ENCODE results near the gene PTGER4.
A peak's percentile ranks its signal among the peaks of the same experiment; 100 is the strongest.
"Not testable (repeated sequence)": the region's sequence is repeated elsewhere in the genome, so short reads cannot be mapped to it uniquely, and the experiment has no call there.

The PTGER4 gene

DNA sequence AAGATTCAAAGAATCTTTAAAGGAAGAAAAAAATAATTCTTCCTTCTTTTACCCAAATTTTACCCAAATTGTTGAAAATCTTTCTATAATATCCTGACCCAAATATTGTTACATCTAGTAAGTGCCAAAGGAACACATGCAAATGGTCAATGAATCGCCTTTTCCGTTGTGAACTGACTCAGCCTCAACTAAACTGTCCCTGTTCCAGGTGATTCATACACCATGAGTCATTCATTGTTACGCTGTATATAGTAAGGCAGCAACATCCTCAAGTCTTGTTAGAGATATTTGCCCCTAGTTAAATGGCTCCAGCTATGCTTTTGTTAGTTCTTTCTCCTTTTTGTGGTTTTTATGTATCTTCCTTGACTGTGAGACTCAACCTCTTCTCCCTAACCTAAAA lies 9.7 kb downstream of the PTGER4 start:
- FAIRE-seq (peak; percentile 99), DNase-seq (ENCODE audit: low spot score) (peak; percentile 96)

DNA sequence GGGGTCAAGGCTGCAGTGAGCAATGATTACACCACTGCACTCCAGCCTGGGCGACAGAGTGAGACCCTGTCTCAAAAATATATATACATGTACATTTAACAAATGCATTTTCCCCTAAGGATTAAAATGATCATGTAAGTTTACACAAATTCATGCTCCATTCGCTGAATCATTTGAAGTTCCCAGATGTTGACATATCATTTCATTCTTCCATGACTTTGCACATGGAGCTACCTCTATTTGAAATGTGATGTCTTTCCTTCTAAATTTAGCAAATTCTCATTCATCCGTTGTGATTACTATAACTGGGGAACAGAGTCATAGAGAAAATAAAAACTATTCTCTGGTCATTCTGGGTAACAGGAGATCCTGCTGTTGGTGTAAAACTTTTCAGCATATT lies 10.6 kb downstream of the PTGER4 start:
- FAIRE-seq (no peak), DNase-seq (ENCODE audit: low spot score) (no peak)

DNA sequence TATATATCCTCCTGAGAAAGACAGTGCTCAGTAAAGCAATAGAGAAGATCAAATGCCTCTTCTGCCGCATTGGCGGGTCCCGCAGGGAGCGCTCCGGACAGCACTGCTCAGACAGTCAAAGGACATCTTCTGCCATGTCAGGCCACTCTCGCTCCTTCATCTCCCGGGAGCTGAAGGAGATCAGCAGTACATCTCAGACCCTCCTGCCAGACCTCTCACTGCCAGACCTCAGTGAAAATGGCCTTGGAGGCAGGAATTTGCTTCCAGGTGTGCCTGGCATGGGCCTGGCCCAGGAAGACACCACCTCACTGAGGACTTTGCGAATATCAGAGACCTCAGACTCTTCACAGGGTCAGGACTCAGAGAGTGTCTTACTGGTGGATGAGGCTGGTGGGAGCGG lies 12.2 kb downstream of the PTGER4 start:
- FAIRE-seq (no peak), DNase-seq (ENCODE audit: low spot score) (no peak)

DNA sequence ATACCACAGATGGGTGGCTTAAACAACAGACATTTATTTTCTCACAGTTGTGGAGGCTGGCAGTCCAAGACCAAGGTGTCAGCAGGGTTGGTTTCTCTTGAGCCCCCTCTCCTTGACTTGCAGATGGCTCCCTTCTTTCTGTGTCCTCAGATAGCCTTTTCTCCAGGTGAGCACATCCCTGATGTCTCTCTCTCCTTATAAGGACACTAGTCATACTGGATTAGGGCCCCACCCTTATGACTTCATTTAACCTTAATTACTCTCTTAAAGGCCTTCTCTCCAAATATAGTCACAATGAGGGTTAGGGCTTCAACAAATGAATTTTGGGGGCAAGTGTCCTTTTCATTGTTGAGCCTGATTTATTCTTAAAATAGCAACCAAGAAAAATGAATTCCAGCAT lies 14.7 kb downstream of the PTGER4 start:
- DNase-seq (ENCODE audit: low spot score) (no peak), FAIRE-seq (no peak)

DNA sequence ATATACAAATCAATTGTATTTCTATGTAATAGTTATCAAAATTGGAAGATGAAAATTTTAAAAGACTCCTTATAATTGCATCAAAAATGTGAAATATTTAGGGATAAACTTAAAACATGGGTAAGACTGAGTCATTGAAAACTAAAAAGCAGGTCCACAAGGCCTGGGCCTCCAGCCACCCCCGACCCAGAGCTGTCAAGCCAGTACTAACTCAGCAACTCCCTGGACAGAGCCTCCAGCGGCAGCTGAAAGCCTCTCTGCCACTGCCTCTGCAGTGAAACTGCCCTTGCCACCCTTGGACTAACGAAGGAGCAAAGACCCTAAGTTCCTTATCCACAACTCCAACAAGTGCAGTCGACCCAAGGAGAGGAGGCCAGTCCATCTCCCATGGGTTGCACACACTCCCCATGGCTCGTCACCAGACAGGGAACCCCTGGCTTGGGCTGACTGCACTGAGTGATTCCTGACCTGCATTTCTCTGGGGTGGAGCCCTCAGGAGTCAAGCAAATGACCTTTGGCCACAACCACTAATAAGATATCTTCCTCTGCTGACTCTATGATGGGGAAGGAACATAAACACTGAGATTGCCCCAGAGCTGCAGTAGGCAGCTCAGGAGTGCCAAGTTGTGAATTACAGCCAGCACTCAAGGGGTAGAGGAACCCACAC lies 20.5 kb downstream of the PTGER4 start:
- DNase-seq (ENCODE audit: low spot score): no peak
- FAIRE-seq: no peak

DNA sequence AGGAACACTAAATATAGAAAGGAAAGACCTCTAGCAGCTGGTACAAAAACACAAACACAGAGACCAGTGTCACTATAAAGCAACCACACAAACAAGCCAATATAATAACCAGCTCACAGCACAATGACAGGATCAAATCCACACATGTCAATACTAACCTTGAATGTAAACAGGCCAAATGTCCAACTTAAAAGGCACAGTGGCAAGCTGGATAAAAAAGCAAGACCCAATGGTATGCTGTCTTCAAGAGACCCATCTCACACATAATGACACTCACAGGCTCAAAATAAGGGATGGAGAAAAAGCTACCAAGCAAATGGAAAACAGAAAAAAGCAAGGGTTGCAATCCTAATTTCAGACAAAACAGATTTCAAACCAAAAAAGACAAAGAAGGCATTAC lies 22.3 kb downstream of the PTGER4 start:
- DNase-seq (ENCODE audit: low spot score); FAIRE-seq: not testable (repeated sequence)

DNA sequence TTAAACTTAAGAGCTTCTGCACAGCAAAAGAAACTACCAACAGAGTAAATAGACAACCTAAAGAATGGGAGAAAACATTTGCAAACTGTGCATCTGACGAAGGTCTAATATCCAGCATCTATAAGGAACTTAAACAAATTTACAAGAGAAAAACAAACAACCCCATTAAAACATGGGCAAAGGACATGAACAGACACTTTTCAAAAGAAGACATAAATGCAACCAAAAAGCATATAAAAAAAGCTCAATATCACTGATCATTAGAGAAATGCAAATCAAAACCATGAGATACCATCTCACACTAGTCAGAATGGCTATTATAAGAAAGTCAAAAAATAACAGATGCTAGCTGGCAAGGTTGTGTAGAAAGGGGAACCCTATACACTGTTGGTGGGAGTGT lies 25.8 kb downstream of the PTGER4 start:
- FAIRE-seq; DNase-seq (ENCODE audit: low spot score): not testable (repeated sequence)

DNA sequence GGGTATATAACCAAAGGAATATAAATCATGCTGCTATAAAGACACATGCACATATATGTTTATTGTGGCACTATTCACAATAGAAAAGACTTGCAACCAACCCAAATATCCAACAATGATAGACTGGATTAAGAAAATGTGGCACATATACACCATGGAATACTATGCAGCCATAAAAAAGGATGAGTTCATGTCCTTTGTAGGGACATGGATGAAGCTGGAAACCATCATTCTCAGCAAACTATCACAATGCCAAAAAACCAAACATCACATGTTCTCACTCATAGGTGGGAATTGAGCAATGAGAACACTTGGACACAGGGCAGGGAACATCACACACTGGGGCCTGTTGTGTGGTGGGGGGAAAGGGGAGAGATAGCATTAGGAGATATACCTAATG lies 30.9 kb downstream of the PTGER4 start:
- not testable (repeated sequence) for FAIRE-seq

DNA sequence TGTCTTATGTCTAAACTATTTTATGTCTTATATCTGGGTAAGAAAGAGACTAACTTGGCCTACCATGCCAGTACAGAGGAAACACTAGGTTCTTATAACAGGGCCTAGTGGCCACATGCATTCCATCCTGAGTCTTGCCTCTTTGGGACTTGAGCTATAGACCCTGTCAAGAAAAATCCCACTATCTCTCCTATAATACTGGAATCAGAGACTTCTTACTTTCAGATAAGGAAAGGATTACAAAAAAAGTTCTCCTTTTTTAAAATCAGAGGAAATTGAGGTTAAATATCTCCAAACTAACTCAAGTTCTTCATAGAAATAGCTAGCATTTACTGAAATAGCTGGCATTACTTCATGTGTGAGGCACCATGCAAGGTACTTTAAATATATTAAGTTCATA lies 34.3 kb downstream of the PTGER4 start:
- no peak for DNase-seq (ENCODE audit: low spot score)
- no peak for FAIRE-seq

More for the DNA sequence above, 30.9 kb downstream of the PTGER4 start:
- not testable (repeated sequence) for DNase-seq (ENCODE audit: low spot score)

DNA sequence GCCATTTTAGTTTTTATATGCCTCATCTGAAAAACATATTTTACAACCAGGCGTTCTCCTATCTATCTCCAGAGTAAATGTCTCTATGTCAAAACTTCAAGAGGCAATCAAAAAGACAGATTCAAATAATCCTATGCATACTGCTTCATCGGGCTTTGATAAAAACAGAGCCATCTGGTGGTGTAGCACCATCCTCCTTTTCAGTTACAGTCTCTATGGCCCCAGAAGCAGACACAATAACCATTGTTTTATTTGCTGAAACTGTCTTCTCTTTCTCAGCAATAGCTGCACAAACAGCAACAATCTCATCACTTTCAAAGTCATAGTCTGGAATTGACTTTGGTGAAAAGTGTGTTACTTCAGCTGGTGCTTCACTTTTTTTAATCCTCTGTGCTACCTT lies 36.3 kb downstream of the PTGER4 start:
- DNase-seq (ENCODE audit: low spot score) (no peak), FAIRE-seq (no peak)

DNA sequence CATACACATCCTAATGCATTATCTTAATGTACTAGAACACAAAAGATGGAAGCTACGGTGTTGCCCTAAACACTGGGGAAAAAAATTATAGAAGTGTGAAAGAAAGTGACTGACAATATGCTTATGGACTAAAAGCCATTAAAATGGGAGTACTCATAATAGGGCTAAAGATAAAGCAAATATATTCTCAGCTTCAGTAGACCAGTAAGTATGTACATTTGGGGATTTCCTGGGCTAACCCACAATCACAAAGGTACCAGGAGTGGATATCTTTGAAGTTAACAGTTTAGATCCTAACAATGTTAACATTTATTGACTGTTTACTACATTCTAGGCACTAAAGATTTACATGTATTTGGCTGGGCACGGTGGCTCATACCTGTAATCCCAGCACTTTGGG lies 36.9 kb downstream of the PTGER4 start:
- FAIRE-seq (no peak), DNase-seq (ENCODE audit: low spot score) (no peak)

DNA sequence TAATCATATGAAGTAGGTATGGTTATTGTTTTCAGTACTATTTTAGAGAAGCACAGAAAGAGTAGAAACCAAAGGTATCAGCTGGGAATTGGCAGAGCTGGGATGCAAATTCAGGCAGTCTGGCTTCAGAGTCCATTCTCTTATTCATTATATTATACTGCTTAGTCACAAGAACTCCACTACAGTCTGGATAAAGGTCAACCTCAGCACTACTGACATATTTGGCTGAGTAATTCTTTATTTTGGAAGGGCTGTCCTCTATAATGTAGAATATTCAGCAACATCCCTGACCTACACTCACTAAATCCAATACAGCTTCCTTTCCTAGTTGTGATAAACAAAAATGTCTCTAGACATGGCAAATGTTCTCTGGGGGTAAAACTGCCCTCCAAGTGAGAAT lies 37.6 kb downstream of the PTGER4 start:
- FAIRE-seq (peak; percentile 47), DNase-seq (ENCODE audit: low spot score) (no peak)

DNA sequence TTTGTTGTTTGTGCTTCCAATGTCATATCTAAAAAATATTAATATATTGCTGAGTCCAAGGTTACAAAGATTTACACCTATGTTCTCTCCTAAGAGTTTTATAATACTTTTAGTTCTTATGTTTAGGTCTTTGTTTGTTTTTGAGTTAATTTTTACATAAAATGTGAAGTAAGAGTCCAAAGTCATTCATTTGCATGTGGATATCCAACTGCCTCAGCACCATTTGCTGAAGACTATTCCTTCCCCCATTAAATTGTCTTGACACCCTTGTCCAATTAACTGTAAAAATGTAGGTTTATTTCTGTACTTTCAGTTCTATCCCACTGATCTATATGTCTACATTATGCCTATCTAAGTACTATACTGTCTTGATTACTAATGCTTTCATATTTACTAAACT lies 40.4 kb downstream of the PTGER4 start:
- no peak for DNase-seq (ENCODE audit: low spot score)
- FAIRE-seq: no peak

DNA sequence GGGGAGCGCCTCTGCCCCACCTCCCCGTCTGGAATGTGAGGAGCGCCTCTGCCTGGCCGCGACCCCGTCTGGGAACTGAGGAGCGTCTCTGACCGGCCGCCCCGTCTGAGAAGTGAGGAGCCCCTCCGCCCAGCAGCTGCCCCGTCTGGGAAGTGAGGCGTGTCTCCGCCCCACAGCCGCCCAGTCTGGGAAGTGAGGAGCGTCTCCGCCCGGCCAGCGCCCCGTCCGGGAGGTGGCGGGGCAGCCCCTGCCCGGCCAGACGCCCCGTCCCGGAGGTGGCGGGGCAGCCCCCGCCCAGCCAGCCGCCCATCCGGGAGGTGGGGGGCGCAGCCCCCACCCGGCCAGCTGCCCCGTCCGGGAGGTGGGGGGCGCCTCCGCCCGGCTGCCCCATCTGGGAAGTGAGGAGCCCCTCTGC lies 42.8 kb downstream of the PTGER4 start:
- DNase-seq (ENCODE audit: low spot score); FAIRE-seq: not testable (repeated sequence)

DNA sequence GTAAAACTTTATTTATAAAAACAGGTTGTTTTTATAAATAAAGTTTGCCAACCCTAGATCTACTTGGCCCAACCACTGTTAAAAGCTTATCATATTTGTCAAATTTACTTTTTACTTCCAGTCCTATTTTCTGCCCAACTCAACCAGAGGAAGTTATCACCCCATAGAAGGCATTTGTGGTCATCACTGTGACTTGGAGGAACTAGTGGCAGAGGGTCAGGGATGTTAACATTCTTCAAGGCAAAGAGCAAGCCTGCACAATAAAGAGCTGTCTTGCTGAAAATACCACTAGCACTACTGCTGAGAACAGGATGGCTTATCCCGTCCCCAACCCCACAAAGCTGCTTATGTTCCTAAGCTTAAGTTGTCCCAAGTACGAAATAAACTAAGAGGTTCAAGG lies 53.7 kb downstream of the PTGER4 start:
- FAIRE-seq (no peak), DNase-seq (ENCODE audit: low spot score) (no peak)

DNA sequence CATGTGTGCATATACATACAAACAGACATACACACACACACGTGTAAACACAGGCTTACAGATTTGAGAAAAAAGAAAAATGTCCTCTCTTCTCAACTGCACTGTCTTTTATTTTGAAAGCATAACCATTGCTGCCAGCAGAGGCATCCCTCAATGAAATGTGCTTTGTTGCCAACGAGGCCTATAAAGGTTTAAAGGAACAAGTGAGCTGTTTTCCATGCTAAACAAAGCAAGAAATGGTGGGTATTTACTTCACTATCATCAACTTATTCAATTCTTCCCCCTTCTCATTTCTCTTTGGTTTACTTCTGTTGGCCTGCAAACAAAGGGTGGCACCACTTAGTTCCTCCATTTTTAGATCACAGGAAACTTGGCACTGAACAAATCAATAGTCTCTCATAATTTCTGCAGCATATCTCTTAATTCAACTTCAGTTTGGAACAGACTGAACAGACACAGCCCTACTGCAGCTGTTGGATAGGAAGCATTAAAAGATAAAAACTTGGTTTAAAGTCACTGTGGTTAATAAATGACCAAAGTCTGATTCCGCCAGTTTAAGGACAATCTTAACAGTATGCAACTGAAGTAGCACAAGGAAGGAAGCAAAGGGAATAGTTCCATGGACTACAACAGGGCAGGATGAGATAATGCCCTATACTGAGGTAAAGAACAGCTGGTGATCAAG lies 54.3 kb downstream of the PTGER4 start:
- no peak for DNase-seq (ENCODE audit: low spot score)
- no peak for FAIRE-seq

DNA sequence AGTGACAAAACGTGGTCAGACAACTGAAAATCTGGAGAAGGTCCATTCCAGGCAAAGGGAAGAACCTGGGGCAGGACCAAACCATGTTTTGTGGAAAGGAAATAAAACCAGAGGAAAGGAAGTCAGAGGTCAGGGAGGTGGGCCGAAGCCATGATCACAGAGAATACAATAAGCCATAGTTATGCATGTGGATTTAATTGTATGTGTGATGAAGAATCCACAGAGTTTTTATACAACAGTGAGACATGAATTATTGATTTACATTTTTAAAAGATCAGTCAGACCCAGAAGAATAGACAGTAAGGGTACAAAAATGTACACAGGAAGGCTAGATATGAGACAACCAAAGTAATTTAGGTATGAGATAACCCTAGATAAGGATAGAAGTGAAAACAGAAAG lies 55.3 kb downstream of the PTGER4 start:
- FAIRE-seq: no peak
- DNase-seq (ENCODE audit: low spot score): no peak

DNA sequence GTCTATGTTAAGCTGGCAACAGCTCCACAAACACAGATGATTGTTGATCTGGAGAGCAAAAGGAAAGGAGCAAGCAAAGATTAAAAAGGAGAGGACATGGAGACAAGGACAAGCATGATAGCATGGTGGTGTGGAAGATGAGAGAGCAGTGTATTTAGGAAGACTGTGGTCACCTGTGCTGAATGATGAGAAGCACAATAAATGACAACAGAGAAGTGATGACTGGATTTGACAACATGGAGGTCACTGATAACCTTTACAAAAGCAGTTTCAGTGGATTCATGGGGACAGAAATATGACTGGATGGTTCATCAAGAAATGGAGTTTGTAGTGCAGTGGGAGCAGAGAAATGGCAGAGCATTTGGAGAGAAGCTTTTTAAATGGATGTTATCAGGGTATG lies 55.9 kb downstream of the PTGER4 start:
- DNase-seq (ENCODE audit: low spot score) (no peak), FAIRE-seq (no peak)

DNA sequence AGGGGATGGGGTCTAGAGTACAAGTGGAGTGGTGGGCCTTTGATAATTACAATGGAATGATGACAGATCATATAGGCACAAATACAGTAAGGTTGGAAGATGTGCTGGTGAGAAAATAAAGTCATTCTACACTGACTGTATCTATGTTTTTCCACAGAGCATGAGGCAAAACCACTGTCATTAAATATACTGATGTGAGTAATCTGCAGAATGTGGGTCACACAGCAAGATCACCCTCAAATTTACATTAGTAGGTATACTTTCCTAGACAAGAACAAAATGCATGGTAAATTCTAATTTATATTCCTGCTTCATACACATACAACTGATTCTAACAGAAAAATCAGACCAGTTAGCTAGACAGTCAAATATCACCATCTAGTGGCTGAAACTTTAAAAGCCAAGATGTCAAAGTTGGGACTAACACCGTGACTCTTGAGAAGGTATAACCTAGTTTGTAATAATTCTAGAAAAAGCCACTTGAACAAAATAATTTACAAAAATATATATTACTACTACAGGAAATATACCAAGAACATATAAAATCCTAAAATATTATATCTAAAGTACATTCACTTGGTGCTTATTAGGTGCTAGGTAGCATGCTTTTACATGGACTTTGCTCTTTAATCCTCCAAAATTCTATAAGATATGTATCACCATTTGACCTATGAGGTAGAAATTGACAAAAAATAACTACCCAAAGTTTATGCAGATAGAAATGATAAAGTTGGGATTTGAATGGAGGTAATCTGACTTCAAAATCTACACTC lies 56.6 kb downstream of the PTGER4 start:
- DNase-seq (ENCODE audit: low spot score): peak; percentile 56
- FAIRE-seq: peak; percentile 90

DNA sequence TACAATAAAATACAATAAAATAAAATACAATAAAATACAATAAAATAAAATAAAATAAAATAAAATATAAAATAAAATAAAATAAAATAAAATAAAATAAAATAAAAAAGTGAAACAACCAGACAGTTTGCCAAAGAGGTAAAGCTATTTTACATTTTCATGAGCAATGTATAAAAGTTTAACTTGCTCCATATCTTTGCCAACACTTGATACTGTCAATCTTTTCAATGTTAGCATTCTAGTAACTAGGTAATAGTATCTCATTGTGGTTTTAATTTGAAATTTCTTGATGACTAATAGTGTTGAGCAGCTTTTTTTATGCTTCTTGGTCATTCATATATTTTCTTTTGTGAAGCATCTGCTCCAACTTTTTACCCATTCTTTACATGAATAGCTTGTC lies 58.8 kb downstream of the PTGER4 start:
- peak; percentile 84 for FAIRE-seq
- peak; percentile 34 for DNase-seq (ENCODE audit: low spot score)

Measured in RCC 7860 (cell line).